Activated T-helper 9 cell treated with anti-CD3 and anti-CD28 coated beads, Interleukin-2, amount 50 U/mL, for 16 hours (primary cell): ENCODE measurements around the gene NUBP1.
"Not testable (repeated sequence)": the region's sequence is repeated elsewhere in the genome, so short reads cannot be mapped to it uniquely, and the experiment has no call there.

Experiments
- DNase-seq: peaks from one replicate; pipeline ENCODE4 v3.0.0-alpha.2; 2020; ENCODE audit warnings: low read depth

The NUBP1 gene

DNA sequence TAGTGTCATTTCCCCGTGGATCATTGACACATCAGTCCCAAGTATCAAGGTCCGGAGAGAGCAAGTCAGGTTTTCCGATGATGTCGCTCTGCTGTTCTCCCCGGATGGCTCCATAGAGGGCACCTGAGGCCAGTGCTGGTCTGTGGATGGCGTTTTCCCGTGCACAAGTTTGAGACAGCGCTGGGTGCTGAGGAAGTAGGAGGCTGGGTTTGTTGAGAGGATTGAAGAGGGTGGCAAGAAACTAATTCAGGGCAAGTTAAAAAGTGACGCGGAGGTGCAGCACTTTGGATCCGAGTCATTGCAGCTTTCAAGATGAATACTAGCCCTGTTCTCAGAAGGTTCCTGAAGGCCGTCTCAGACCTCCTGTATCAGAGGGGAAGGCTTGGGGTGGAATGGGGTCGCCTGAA lies 7.7 kb downstream of the NUBP1 start:
- DNase-seq, result no peak

- DNase-seq, result no peak
Observed at GRCh38 chr16:10752843-10753523, 9.3 kb downstream of the NUBP1 start.

DNA sequence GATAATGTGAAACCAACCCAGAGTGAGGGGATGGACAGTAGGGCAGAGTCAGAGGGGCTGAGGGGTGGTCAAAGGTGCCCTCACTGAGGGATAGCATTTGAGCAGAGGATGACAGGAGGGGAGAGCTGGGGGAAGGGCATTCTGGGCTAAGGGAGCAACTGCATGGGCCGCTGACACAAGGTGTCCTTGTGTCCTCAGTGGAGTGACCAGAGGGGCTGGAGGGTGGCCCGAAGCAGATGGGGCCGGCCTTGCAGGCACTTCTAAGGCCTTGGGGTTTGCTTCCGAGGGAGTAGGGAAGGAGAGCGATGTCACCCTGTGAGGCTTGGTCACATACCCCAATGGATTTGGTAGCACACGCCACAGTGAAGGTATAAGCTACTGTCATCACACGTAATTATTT lies 10.0 kb downstream of the NUBP1 start:
- DNase-seq, result no peak

GRCh38 chr16:10754941-10755340 lies 11.3 kb downstream of the NUBP1 start:
- no peak for DNase-seq

- no peak for DNase-seq
Observed at GRCh38 chr16:10756574-10756973, 12.9 kb downstream of the NUBP1 start.

DNA sequence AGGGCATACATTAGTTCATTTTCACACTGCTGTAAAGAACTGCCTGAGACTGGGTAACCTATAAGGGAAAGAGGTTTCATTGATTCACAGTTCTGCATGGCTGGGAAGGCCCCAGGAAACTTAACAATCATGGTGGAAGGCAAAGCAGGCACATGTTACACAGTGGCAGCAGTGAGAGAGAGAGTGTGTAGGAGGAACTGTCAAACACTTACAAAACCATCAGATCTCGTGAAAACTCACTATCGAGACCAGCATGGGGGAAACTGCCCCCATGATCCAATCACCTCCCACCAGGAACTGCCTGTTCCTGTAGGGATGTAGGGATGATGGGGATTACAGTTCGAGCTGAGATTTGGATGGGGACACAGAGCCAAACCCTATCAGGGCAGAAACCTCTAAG lies 17.2 kb downstream of the NUBP1 start:
- no peak for DNase-seq

DNA sequence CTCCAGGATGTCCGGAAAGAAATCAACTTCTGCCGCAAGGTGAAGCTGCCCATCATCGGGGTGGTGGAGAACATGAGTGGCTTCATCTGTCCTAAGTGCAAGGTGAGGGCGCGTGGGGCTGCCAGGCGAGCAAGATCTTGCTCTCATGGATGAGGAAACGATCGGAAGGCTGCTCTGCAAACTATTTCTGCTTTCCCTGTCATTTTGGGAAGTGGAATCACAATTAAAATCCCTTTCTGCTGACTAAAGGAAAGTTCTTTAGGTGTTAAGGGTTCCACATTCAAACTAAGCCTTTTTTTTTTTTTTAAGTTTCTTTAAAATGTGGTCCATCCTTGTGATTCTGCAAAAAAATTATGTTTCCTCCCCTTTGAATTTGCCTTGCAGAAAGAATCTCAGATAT lies 17.7 kb downstream of the NUBP1 start:
- no peak for DNase-seq

GRCh38 chr16:10762336-10763016 lies 18.8 kb downstream of the NUBP1 start:
- DNase-seq, result no peak

DNA sequence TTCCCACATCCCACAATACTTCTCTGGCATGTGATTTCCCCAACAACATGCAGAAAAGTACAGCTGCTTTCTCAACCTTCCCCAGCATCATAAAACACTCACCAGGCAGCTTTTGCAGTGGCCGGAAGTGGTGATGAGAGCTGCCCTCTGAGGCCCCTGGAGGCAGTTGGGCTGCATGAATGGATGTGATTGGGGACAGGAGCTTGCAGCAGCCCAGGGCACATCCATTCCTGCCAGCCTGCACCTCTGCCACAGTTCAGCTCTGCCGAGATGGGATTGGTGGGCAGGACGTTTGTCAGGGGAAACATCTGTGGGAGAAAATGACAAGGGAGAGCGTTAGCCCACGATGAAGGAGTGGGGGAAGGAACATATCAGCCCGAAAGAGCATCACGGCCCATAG lies 19.8 kb downstream of the NUBP1 start:
- DNase-seq, result no peak

- DNase-seq, result no peak
Observed at GRCh38 chr16:10765772-10766171, 22.1 kb downstream of the NUBP1 start.

DNA sequence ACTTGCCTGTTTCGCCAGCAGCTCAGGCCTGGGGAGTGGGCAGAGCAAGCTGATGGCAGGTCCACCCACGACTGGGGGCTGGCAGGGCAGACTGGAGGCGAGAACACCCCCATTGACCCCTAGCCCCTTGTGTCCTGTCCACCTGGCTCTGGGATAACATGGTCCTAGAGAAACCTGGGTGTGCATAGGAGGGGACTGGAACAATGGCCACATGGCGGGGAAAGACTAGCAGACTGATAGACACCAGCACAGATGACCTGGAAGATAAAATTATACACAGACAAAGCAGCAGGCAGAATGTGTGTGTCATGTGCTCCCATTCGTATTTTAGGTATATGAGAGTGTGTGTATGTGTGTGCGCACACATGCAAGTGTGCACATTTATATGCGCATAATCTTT lies 23.5 kb downstream of the NUBP1 start:
- DNase-seq, result no peak

- DNase-seq, result no peak
Observed at GRCh38 chr16:10769381-10769780, 25.7 kb downstream of the NUBP1 start.

GRCh38 chr16:10770907-10771306 lies 27.3 kb downstream of the NUBP1 start:
- no peak for DNase-seq

DNA sequence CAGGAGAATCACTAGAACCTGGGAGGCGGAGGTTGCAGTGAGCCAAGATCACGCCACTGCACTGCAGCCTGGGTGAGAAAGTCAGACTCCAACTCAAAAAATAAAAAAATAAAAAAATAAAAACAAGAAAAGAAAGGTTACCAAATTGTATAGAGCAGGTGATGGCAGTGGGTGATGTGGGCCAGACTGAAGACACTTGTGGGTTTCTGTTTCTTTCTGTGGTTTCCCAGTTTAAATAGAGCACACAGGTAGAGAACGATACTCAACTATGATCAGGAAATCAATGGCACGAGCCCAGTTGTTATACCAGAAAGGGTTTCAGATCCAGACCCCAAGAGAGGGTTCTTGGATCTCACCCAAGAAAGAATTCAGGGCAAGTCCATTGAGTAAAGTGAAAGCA lies 32.6 kb downstream of the NUBP1 start:
- DNase-seq, result no peak

GRCh38 chr16:10776923-10777322 lies 33.3 kb downstream of the NUBP1 start:
- DNase-seq, result not testable (repeated sequence)

- DNase-seq, result no peak
Observed at GRCh38 chr16:10777356-10777755, 33.7 kb downstream of the NUBP1 start.

DNA sequence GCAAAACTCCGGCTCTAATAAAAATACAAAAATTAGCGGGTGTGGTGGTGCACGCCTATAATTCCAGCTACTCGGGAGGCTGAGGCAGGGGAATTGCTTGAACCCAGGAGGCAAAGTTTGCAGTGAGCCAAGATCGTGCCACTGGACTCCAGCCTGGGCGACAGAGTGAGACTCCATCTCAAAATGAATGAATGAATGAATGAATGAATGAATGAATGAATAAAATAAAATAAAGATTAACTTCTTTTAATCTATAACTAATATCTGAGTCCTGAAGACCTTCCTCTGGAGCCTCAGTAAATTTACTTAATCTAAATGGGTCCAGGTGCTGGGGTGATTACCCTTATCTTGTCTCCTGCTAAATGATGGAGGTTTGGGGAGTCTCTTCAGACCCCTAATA lies 36.3 kb downstream of the NUBP1 start:
- not testable (repeated sequence) for DNase-seq

DNA sequence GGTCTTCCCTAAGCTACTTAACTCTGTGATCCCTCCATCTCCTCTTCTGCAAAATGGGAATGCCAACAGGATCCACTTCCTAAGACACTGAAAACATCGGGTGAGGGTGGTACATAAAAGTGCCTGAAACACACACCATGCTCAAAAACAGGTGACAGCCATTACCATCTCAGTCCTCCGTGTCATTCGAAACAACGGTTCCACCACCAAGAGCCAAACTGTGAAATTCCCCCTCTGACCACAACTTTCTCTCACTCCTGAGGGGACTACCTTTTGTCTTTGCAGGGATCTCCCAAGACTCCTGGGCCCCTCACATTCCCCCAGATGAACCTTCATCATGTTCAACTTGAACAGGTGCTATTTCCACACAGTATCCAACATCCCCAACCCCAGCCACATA lies 37.0 kb downstream of the NUBP1 start:
- no peak for DNase-seq

GRCh38 chr16:10782628-10783027 lies 39.0 kb downstream of the NUBP1 start:
- no peak for DNase-seq

GRCh38 chr16:10787304-10787703 lies 43.7 kb downstream of the NUBP1 start:
- DNase-seq, result no peak

GRCh38 chr16:10788630-10789029 lies 45.0 kb downstream of the NUBP1 start:
- not testable (repeated sequence) for DNase-seq

- DNase-seq, result no peak
Observed at GRCh38 chr16:10791048-10791447, 47.4 kb downstream of the NUBP1 start.

- no peak for DNase-seq
Observed at GRCh38 chr16:10799736-10800135, 56.1 kb downstream of the NUBP1 start.

GRCh38 chr16:10805334-10805733 lies 61.7 kb downstream of the NUBP1 start:
- DNase-seq, result no peak
